GM12878 (cell line): ENCODE measurements around the gene RNF103. TPM values are rescaled to one million over a fixed set of nuclear protein-coding genes. Genes with fewer than 3 reads are reported as not detected.

Source experiments
- ATAC-seq: fragments of 200-7000 bp; cut with Tn5 transposase; 3 replicates; pipeline ENCODE4 v1.9.1; 2020; ENCODE audit warnings: mild to moderate bottlenecking, moderate library complexity
- BruUV-seq: library from RNA; stranded (reverse); fragments of 400-500 nt; replicated peaks from 2 replicates; lab custom pipeline; 2021; lab: Mats Ljungman, UMichigan
- CTCF ChIA-PET: fragments of 300-600 bp; sonication (Branson Sonifier 250); formaldehyde crosslinking; extraction: SDS; loops from one replicate; lab custom pipeline; 2021; ENCODE audit warnings: inconsistent platforms; lab: Yijun Ruan, JAX
- POLR2A ChIA-PET: fragments of 350-600 bp; formaldehyde crosslinking; extraction: SDS; loops from one replicate; lab custom pipeline; 2021; ENCODE audit warnings: inconsistent platforms; lab: Charles Lee
- RAD21 ChIA-PET: fragments of 300-600 bp; sonication (Branson Sonifier 250); formaldehyde crosslinking; loops from one replicate; lab custom pipeline; 2023; ENCODE audit warnings: antibody characterized with exemption; ENCODE audit not compliant: unreplicated experiment; lab: Charles Lee
- SMC1A ChIA-PET: fragments of 300-600 bp; sonication (Branson Sonifier 250); formaldehyde crosslinking; loops from one replicate; lab custom pipeline; 2023; ENCODE audit not compliant: unreplicated experiment, uncharacterized antibody; lab: Charles Lee
- DNase-seq: peaks from one replicate; pipeline ENCODE4 v3.0.0-alpha.2; 2011; ENCODE audit warnings: low read depth, low spot score
- FAIRE-seq: peaks from 3 replicates; lab custom pipeline; 2011; peaks lifted over from hg19 to GRCh38; lab: Jason Lieb, UNC
- H2AFZ ChIP-seq: 2 replicates; pipeline ENCODE4 v1.6.0; 2011; ENCODE audit warnings: low read depth, low read length, control low read depth; ENCODE audit not compliant: control insufficient read depth
- H3K27ac ChIP-seq: 2 replicates; pipeline ENCODE4 v1.5.1; 2011; ENCODE audit warnings: control low read depth; ENCODE audit not compliant: control insufficient read depth, insufficient read depth
- H3K27me3 ChIP-seq, 2 experiments: replicated peaks in 1 of 2; 2 replicates each; pipeline versions ENCODE4 v1.6.0 to v1.6.1; 2011; ENCODE audit warnings: low read length in 1 of 2; ENCODE audit not compliant: control insufficient read depth in 2 of 2, insufficient read depth in 2 of 2
- H3K36me3 ChIP-seq, 2 experiments: 2 replicates each; pipeline ENCODE4 v1.5.1; 2011; ENCODE audit warnings: low read length in 1 of 2; ENCODE audit not compliant: control insufficient read depth in 2 of 2, insufficient read depth in 2 of 2
- H3K4me1 ChIP-seq: 2 replicates; pipeline ENCODE4 v1.6.1; 2011; ENCODE audit warnings: mild to moderate bottlenecking, low read length, moderate library complexity, mixed read lengths; ENCODE audit not compliant: control insufficient read depth, insufficient read depth
- H3K4me2 ChIP-seq: 2 replicates; pipeline ENCODE4 v1.6.0; 2011; ENCODE audit warnings: control low read depth; ENCODE audit not compliant: control insufficient read depth, insufficient read depth
- H3K4me3 ChIP-seq: fragments of 200-600 bp; sonication (generic); 2 replicates; pipeline ENCODE4 v1.5.1; 2016
- H3K79me2 ChIP-seq: 2 replicates; pipeline ENCODE4 v1.6.0; 2011; ENCODE audit warnings: low read length; ENCODE audit not compliant: control insufficient read depth, insufficient read depth
- H3K9ac ChIP-seq: 2 replicates; pipeline ENCODE4 v1.8.0; 2011; ENCODE audit warnings: low read length, control low read depth, mixed read lengths; ENCODE audit not compliant: control insufficient read depth, insufficient read depth
- H3K9me3 ChIP-seq: replicated peaks from 3 replicates; pipeline ENCODE4 v1.5.1; 2011; ENCODE audit warnings: mild to moderate bottlenecking, low read length; ENCODE audit not compliant: control insufficient read depth, insufficient read depth
- H4K20me1 ChIP-seq: 2 replicates; pipeline ENCODE4 v1.6.0; 2011; ENCODE audit not compliant: control insufficient read depth, insufficient read depth
- CBX5 ChIP-seq: sonication (generic); IDR thresholded peaks from 2 replicates; pipeline ENCODE4 v1.6.1; 2016; ENCODE audit warnings: low read depth, moderate library complexity, mild to moderate bottlenecking, inconsistent platforms
- CEBPZ ChIP-seq: fragments of 150-350 bp; IDR thresholded peaks from 2 replicates; pipeline ENCODE4 v1.6.1; 2016; ENCODE audit warnings: low read depth, low read length
- CREB1 ChIP-seq: IDR thresholded peaks from 2 replicates; pipeline ENCODE4 v1.6.1; 2012; ENCODE audit warnings: low read depth, mild to moderate bottlenecking, inconsistent platforms
- CTCF ChIP-seq, 3 experiments: IDR thresholded peaks in 2 of 3; conservative IDR thresholded peaks in 1 of 3; 2 replicates each; pipeline ENCODE4 v1.5.1; 2011; ENCODE audit warnings: low read depth in 3 of 3, low read length in 3 of 3, mild to moderate bottlenecking in 3 of 3, control low read depth in 2 of 3, moderate library complexity in 2 of 3, inconsistent platforms in 1 of 3, mixed read lengths in 1 of 3; ENCODE audit not compliant: control insufficient read depth in 2 of 3, insufficient read depth in 1 of 3; ENCODE audit errors: extremely low read depth in 1 of 3
- HDAC6 ChIP-seq: fragments of 200-600 bp; sonication (generic); IDR thresholded peaks from one replicate; pipeline ENCODE4 v1.8.0; 2017; ENCODE audit warnings: antibody characterized with exemption; ENCODE audit not compliant: unreplicated experiment
- KLF5 ChIP-seq: fragments of 450-650 bp; IDR thresholded peaks from 2 replicates; pipeline ENCODE4 v1.6.1; 2014; ENCODE audit warnings: mild to moderate bottlenecking; ENCODE audit not compliant: partially characterized antibody
- MXI1 ChIP-seq: fragments of 150-350 bp; IDR thresholded peaks from 2 replicates; pipeline ENCODE4 v1.6.1; 2011; ENCODE audit warnings: low read depth, mild to moderate bottlenecking, inconsistent platforms, low read length, improper control_type of control experiment
- NFYA ChIP-seq: IDR thresholded peaks from 2 replicates; pipeline ENCODE4 v1.6.1; 2011; ENCODE audit warnings: low read depth, mild to moderate bottlenecking, low read length, improper control_type of control experiment, borderline replicate concordance
- RAD51 ChIP-seq: fragments of 450-650 bp; IDR thresholded peaks from 2 replicates; pipeline ENCODE4 v1.6.1; 2016; ENCODE audit warnings: moderate library complexity, mild to moderate bottlenecking, inconsistent platforms
- SKIL ChIP-seq: fragments of 450-650 bp; IDR thresholded peaks from 2 replicates; pipeline ENCODE4 v1.6.1; 2017; ENCODE audit warnings: mild to moderate bottlenecking, low read depth, inconsistent platforms; ENCODE audit not compliant: poor library complexity, severe bottlenecking
- SMAD5 ChIP-seq: IDR thresholded peaks from 2 replicates; pipeline ENCODE4 v1.6.1; 2016; ENCODE audit warnings: antibody characterized with exemption, low read depth
- STAT1 ChIP-seq: fragments of 450-650 bp; conservative IDR thresholded peaks from 2 replicates; pipeline ENCODE4 v1.6.1; 2014; ENCODE audit warnings: antibody characterized with exemption, mild to moderate bottlenecking
- STAT3 ChIP-seq: IDR thresholded peaks from 2 replicates; pipeline ENCODE4 v1.6.1; 2011; ENCODE audit warnings: low read depth, low read length, improper control_type of control experiment
- TCF12 ChIP-seq: IDR thresholded peaks from 2 replicates; pipeline ENCODE4 v1.6.1; 2011; ENCODE audit warnings: low read depth, mild to moderate bottlenecking, low read length
- TCF3 ChIP-seq: IDR thresholded peaks from 2 replicates; pipeline ENCODE4 v1.6.1; 2012; ENCODE audit warnings: low read depth, mild to moderate bottlenecking, low read length, borderline replicate concordance; ENCODE audit not compliant: insufficient read depth
- WRNIP1 ChIP-seq: IDR thresholded peaks from 2 replicates; pipeline ENCODE4 v1.6.1; 2011; ENCODE audit warnings: low read depth, low read length, improper control_type of control experiment, borderline replicate concordance
- WGBS: methylation state at CpG from one replicate; pipeline ENCODE4 v1.1.6; 2016; ENCODE audit warnings: low lambda C conversion rate; ENCODE audit not compliant: insufficient replicate concordance, insufficient coverage; ENCODE audit errors: missing lambda C conversion rate; 5-methylcytosine and 5-hydroxymethylcytosine counted together
- in situ Hi-C: fragments of 300-500 bp; cut with MboI; formaldehyde crosslinking; loops from 9 replicates; pipeline ENCODE4 v1.14.3; 2018; ENCODE audit warnings: mixed read lengths
- intact Hi-C: fragments of 100-400 bp; cut with micrococcal nuclease; formaldehyde crosslinking; loops from one replicate; pipeline ENCODE4 v1.14.2; 2022; ENCODE audit not compliant: unreplicated experiment
- polyA plus RNA-seq, 11 experiments: library from polyadenylated mRNA; depleted of rRNA in 4 of 11; unstranded in 6 of 11; stranded (reverse) in 5 of 11; fragments of >200 nt; fragmentation: Nextera tagmentation in 4 of 11; fragmentation: Illumina TruSeq in 1 of 11; extraction: Ambion mirVana in 4 of 11; extraction: Trizol in 1 of 11; gene quantifications; 1 replicate in 1 of 11; 2 replicates in 10 of 11; pipeline versions ENCODE4 v1.2.1 to v1.2.3, GENCODE V29; 2011 to 2016; ENCODE audit warnings: inconsistent platforms in 2 of 11, missing spikeins in 2 of 11, low read depth in 1 of 11
- total RNA-seq, 4 experiments: library from RNA; depleted of rRNA in 3 of 4; stranded (reverse); fragments of >200 nt in 3 of 4; fragmentation: Illumina TruSeq in 1 of 4; extraction: Trizol in 1 of 4; gene quantifications; 2 replicates each; pipeline versions ENCODE4 v1.2.1 to v1.2.3, GENCODE V29; 2013 to 2021

The RNF103 gene
- total and polyA plus RNA-seq, 10 of the 15 experiments (the other 5 are each of a cell fraction or from before 2014, with no cell fraction given): 2.4 to 11.0 (median 8.0) TPM

- H3K9ac ChIP-seq: no peak overlapping the region
- H3K36me3 ChIP-seq: no peaks in the 10 kb centered on the region
- in situ Hi-C loops (no loop called here), intact Hi-C loops (no loop called here)
- POLR2A ChIA-PET: no interaction called here
- WGBS: 98% methylated on average over 3 of the region's 3 CpGs
- H3K27me3 ChIP-seq: no peaks in the 10 kb centered on the region
- no peak for DNase-seq
- no peak for FAIRE-seq
- no peaks in the 10 kb centered on the region for H3K4me1 ChIP-seq
- RAD21 ChIA-PET: no interaction called here
- no peaks in the 10 kb centered on the region for H3K79me2 ChIP-seq
- no peak overlapping the region for H3K27ac ChIP-seq
- no peak overlapping the region for H2AFZ ChIP-seq
- CTCF ChIA-PET: no interaction called here
- peaks cover 4% of the 10 kb centered on the region for H3K9me3 ChIP-seq
- no peak overlapping the region for H3K4me3 ChIP-seq
- no peak overlapping the region for H3K4me2 ChIP-seq
- SMC1A ChIA-PET: no interaction called here
- no peaks in the 10 kb centered on the region for H4K20me1 ChIP-seq
- ATAC-seq: no peak
- no TSS peak for BruUV-seq
- TF ChIP-seq CEBPZ (peak; percentile 58), WRNIP1 (no peak), STAT1 (no peak), MXI1 (no peak), TCF3 (no peak), CBX5 (0 out of 2 replicates have a peak, but pooled peaks have one; percentile 46), HDAC6 (no peak), CREB1 (no peak), STAT3 (no peak), NFYA (no peak), SKIL (no peak), RAD51 (no peak), CTCF (IDR thresholded peaks at IDR 0.05 in 2 of 3, conservative IDR thresholded peaks at IDR 0.05 in 1 of 3; ENCODE audit: control insufficient read depth in 2 of 3, extremely low read depth in 1 of 3, insufficient read depth in 1 of 3, low read depth in 3 of 3, low read length in 3 of 3) (no peak), KLF5 (no peak), SMAD5 (no peak), TCF12 (no peak)
Observed at GRCh38 chr2:86661333-86661732, 37.7 kb upstream of the RNF103 start.
